Activated naive CD8-positive, alpha-beta T cell treated with anti-CD3 and anti-CD28 coated beads, Interleukin-2, amount 50 U/mL, for 24 hours (primary cell): Measurements from ENCODE around the gene CNIH1.
"Not testable (repeated sequence)": the region's sequence is repeated elsewhere in the genome, so short reads cannot be mapped to it uniquely, and the experiment has no call there.

Experiments used
- ATAC-seq: fragments of 150-1000 bp; cut with Tn5 transposase; one replicate; pipeline ENCODE4 v1.10.0; 2021
- DNase-seq: peaks from one replicate; pipeline ENCODE4 v3.0.0; 2021
- H3K27ac Mint-ChIP-seq: one replicate; pipeline ENCODE4 v1.8.0; 2021; ENCODE audit warnings: mild to moderate bottlenecking, mixed read lengths
- H3K27me3 Mint-ChIP-seq: one replicate; pipeline ENCODE4 v1.8.0; 2021; ENCODE audit warnings: mixed read lengths
- H3K36me3 Mint-ChIP-seq: one replicate; pipeline ENCODE4 v1.8.0; 2021; ENCODE audit warnings: low read depth, mixed read lengths
- H3K4me1 Mint-ChIP-seq: one replicate; pipeline ENCODE4 v1.8.0; 2021; ENCODE audit warnings: mixed read lengths
- H3K4me3 Mint-ChIP-seq: one replicate; pipeline ENCODE4 v1.8.0; 2021; ENCODE audit warnings: mild to moderate bottlenecking, moderate library complexity, mixed read lengths
- H3K9me3 Mint-ChIP-seq: one replicate; pipeline ENCODE4 v1.8.0; 2021; ENCODE audit warnings: mixed read lengths

The CNIH1 gene

DNA sequence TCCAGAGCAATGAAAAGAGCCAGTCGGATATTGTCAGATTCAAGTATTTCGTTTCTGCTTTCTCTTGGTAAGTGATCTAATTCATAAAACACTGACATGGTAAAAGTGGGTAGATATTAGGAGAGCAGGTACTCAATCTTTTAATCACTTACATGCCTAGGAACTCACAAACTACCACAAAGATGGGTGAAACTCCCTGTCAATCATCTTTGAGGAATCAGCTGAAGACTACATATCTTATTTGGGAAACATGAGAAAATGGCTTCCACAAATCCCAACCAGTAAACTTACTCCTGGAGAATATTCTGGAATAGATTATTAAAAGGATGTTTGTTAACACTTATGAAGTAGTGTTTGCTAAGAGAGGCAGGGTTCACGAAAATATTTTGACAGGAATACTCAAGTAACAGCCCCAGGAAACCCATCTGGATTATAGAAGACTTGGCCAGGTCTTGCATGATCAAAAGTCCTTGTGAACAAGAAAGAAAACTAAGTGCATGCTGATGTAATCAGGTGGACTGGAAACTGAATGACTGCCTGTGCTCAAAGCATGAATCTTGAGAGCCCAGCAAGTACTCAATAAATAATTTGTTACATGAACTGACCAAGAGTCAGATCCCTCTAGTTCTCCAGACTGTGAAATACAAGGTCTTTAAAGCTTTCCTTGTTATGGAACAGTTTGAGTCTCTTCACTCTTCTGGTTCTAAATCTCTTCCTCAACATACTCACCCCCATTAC lies 15.5 kb downstream of the CNIH1 start:
- DNase-seq (no peak), ATAC-seq (no peak)
- Mint-ChIP-seq H3K4me1 (peaks cover 46% of the 10 kb centered on the region), H3K9me3 (no peaks in the 10 kb centered on the region), H3K36me3 (peaks cover 50% of the 10 kb centered on the region), H3K4me3 (no peak overlapping the region), H3K27ac (peak overlapping the region; percentile 26), H3K27me3 (no peaks in the 10 kb centered on the region)

DNA sequence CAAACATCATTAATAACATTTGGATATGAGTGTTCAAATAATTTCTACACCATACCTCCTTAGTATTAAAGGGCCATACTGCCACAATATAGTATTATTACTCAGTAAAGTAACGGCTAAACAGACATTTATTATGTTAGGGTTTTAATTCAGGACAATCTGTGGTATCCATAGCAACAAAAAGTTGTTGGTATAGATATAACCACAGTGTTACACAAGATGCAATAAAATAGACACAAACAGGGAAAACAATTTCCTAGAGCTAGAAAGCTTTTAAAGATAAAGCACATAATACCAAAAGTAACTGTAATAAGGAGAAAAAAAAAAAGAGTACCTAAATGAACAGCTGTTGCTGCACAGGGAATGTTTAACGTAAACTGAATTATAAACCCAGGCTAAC lies 16.1 kb downstream of the CNIH1 start:
- H3K36me3 Mint-ChIP-seq = peaks cover 47% of the 10 kb centered on the region
- H3K4me1 Mint-ChIP-seq = peaks cover 42% of the 10 kb centered on the region
- no peak overlapping the region for H3K27ac Mint-ChIP-seq
- no peaks in the 10 kb centered on the region for H3K27me3 Mint-ChIP-seq
- DNase-seq (no peak), ATAC-seq (no peak)
- H3K4me3 Mint-ChIP-seq = no peak overlapping the region
- no peaks in the 10 kb centered on the region for H3K9me3 Mint-ChIP-seq

DNA sequence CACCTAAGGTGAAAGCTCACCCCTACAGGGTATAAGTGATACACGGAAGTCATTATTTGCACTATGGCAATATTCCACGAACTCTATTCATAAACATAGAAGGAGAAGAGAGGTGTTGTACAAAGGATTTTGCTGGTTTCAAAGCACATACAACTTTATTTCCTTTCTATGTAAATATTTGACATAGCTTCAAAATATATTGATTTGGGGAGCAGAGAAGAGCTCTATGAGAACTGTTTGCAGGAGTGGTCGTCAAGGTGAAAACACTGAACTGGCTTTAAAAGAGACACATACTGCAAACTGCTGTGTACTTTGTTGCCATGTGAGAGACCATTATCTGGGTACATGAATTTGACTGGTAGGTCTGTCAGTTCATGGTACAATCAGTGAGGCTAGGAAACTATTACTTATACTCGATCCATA lies 16.7 kb downstream of the CNIH1 start:
- peaks cover 42% of the 10 kb centered on the region for H3K36me3 Mint-ChIP-seq
- H3K27ac Mint-ChIP-seq = peak overlapping the region; percentile 40
- DNase-seq (no peak), ATAC-seq (no peak)
- H3K4me3 Mint-ChIP-seq = no peak overlapping the region
- H3K9me3 Mint-ChIP-seq = no peaks in the 10 kb centered on the region
- peaks cover 36% of the 10 kb centered on the region for H3K4me1 Mint-ChIP-seq
- no peaks in the 10 kb centered on the region for H3K27me3 Mint-ChIP-seq

DNA sequence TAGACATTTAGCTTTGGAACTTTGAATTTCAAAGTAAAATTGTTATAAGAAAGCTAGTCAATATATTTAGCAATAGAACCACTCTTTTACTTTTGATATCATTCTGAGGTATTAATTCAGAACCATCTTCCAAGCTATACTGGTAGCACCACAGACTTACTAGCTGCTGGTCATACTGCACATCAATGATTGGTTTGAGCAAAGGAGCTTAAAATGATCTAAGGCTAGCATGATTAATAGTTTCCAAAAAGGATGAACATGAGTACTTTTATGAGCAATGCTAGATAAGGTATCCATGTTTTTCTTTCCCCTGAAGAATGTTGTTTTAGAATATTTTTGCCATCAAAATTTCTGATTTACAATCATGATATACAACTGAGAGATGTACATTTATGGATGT lies 17.2 kb downstream of the CNIH1 start:
- Mint-ChIP-seq H3K27ac (peak overlapping the region; percentile 40), H3K36me3 (peaks cover 38% of the 10 kb centered on the region), H3K4me3 (no peak overlapping the region), H3K9me3 (no peaks in the 10 kb centered on the region), H3K4me1 (peaks cover 31% of the 10 kb centered on the region), H3K27me3 (no peaks in the 10 kb centered on the region)
- DNase-seq (no peak), ATAC-seq (peak; percentile 53)

DNA sequence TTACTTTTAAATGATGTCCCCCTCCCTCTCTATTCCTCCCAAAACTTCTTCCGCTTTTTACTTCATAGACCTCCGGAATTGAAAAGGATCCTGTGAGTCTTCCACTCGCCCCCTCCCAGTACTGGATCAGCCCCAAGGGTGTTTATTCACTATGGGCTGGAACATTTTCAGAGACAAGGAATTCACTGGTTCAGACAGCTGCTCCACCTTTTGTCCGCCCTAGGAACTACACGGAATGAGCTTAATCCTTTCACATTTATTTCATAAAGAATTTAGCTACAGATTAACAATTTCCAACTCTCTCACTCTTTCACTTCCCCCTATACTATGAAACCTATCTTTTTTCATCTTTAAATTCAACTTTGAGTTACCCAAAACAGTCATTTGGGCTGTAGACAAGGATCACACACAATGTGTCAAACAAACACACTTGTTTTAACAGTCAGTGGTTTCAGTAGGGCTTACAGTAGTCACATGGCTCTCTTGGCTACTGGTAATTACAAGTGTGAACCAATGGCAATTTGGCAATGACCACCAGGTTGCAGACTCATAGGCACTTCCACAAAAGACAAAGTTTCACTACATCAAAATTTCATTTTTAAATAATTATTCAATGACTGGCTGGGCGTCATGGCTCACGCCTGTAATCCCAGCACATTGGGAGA lies 20.6 kb downstream of the CNIH1 start:
- Mint-ChIP-seq H3K4me1 (peaks cover 19% of the 10 kb centered on the region), H3K9me3 (no peaks in the 10 kb centered on the region), H3K27ac (no peak overlapping the region), H3K27me3 (no peaks in the 10 kb centered on the region), H3K36me3 (peaks cover 26% of the 10 kb centered on the region), H3K4me3 (no peak overlapping the region)
- DNase-seq = no peak
- no peak for ATAC-seq

DNA sequence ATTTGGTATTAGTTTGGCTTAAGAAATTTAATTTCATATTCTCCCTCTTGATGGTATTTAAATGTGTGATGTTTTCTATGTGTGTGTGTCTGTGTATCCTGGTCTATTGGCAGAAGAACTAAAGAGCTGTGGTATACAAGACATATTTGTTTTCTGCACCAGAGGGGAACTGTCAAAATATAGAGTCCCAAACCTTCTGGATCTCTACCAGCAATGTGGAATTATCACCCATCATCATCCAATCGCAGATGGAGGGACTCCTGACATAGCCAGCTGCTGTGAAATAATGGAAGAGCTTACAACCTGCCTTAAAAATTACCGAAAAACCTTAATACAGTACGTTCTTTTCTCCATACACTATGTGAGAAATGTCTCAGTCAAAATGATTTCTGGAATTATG lies 29.8 kb downstream of the CNIH1 start:
- no peak overlapping the region for H3K27ac Mint-ChIP-seq
- H3K4me1 Mint-ChIP-seq = no peaks in the 10 kb centered on the region
- no peaks in the 10 kb centered on the region for H3K9me3 Mint-ChIP-seq
- ATAC-seq (no peak), DNase-seq (no peak)
- no peaks in the 10 kb centered on the region for H3K27me3 Mint-ChIP-seq
- no peak overlapping the region for H3K4me3 Mint-ChIP-seq
- peaks cover 23% of the 10 kb centered on the region for H3K36me3 Mint-ChIP-seq

DNA sequence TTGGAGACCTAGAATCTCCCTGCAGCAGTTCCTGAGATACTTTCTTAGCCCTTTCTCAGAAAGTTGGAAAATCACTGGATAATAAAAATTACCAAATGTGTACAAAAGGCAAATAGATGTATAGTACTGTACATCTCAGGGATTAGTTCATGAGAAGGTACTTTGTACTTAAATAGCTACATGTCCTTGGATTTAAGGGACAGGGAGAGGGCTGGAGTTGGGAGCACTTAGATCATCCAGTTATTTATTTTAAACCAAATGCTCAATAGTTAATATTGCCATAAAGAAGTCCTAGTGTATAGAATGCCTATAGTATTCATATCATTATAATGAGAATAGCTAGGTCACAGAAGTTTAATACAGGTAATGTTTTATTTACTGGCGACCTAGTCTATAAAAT lies 31.0 kb downstream of the CNIH1 start:
- Mint-ChIP-seq H3K36me3 (peaks cover 29% of the 10 kb centered on the region), H3K27ac (no peak overlapping the region), H3K27me3 (no peaks in the 10 kb centered on the region), H3K4me1 (no peaks in the 10 kb centered on the region), H3K9me3 (no peaks in the 10 kb centered on the region), H3K4me3 (no peak overlapping the region)
- ATAC-seq = no peak
- no peak for DNase-seq

DNA sequence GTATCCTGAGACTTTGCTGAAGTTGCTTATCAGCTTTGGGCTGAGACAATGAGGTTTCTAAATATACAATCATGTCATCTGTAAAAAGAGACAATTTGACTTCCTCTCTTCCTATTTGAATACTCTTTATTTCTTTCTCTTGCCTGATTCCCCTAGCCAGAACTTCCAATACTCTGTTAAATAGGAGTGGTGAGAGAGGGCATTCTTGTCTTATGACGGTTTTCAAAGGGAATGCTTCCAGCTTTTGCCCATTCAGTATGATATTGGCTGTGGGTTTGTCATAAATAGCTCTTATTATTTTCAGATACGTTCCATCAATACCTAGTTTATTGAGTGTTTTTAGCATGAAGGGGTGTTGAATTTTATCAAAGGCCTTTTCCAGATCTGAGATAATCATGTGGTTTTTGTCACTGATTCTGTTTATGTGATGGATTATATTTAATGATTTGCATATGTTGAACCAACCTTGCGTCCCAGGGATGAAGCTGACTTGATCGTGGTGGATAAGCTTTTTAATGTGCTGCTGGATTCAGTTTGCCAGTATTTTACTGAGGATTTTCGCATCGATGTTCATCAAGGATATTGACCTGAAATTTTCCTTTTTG lies 37.7 kb downstream of the CNIH1 start:
- not testable (repeated sequence) for H3K9me3 Mint-ChIP-seq, H3K27me3 Mint-ChIP-seq, DNase-seq, H3K4me1 Mint-ChIP-seq, H3K4me3 Mint-ChIP-seq, ATAC-seq, H3K27ac Mint-ChIP-seq
- H3K36me3 Mint-ChIP-seq = peaks cover 51% of the 10 kb centered on the region

DNA sequence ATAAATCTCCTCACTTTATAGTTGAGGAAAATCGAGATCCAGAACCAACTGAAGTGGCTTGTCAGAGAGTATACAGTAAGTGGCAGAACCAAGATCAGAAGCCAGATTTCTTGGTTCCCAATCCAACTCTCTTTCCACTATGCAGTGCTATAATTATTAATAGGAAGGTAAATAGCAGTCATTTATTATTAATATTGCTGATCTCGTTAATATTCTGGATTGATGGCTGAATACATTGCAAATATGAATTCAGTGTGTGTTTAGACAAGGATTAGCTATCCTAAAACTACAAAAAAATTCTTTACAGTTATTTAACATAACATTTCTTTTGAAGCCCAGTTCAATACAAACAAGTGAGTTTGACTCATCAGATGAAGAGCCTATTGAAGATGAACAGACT lies 41.6 kb downstream of the CNIH1 start:
- no peak overlapping the region for H3K27ac Mint-ChIP-seq
- H3K4me1 Mint-ChIP-seq = peaks cover 29% of the 10 kb centered on the region
- H3K36me3 Mint-ChIP-seq = peaks cover 25% of the 10 kb centered on the region
- no peak overlapping the region for H3K4me3 Mint-ChIP-seq
- ATAC-seq = no peak
- no peaks in the 10 kb centered on the region for H3K9me3 Mint-ChIP-seq
- no peak for DNase-seq
- H3K27me3 Mint-ChIP-seq = peaks cover 2% of the 10 kb centered on the region

DNA sequence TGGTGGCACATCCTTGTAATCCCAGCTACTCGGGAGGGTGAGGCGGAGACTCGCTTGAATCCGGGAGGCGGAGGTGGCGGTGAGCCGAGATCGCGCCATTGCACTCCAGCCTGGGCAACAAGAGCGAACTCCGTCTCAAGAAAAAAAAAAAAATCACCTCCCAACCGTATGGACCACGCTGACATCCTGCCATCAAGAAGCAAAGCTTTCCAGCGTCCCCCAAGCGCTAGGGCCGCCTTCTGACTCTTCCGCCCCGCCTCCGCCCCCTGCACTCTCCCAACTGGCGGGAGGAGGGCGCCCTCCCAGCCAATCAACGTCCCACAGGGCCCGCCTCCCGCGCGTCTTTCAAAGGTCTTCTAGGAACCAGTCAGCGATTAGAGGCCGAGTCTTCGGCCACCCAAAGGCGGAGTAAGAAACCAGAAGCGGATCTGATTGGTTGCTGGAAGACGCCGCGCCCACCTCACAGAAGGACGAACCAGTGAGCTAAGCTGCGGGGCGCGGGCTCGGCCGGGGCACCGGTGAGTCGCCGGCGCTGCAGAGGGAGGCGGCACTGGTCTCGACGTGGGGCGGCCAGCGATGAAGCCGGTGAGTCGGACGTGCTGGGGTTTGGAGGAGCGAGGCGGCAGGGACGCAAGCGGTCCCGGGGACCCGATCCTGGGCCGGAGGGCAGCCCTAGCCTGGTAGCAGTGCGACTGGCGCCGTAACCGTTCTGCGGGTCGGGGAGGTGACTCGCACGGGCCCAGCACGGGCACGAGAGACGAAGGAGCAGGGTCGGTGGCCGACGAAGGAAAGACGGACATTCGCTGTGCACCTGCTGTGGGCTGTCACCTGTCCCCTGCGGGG lies 44.5 kb downstream of the CNIH1 start, which contains the start of gene CDKN3:
Gene CDKN3 (plus strand): TSS at position 515 of the 843 bp plus-strand sequence. CDS start 62 bp downstream, at position 577.
- peak within 1 kb of the TSS; percentile 84 for H3K4me3 Mint-ChIP-seq
- H3K9me3 Mint-ChIP-seq = no peaks in the 10 kb centered on the region
- H3K4me1 Mint-ChIP-seq = peaks cover 29% of the 10 kb centered on the region
- peaks cover 2% of the 10 kb centered on the region for H3K27me3 Mint-ChIP-seq
- ATAC-seq (peak; percentile 95), DNase-seq (peak; percentile 95)
- peaks cover 7% of the 10 kb centered on the region for H3K36me3 Mint-ChIP-seq
- H3K27ac Mint-ChIP-seq = peak within 1 kb of the TSS; percentile 87

DNA sequence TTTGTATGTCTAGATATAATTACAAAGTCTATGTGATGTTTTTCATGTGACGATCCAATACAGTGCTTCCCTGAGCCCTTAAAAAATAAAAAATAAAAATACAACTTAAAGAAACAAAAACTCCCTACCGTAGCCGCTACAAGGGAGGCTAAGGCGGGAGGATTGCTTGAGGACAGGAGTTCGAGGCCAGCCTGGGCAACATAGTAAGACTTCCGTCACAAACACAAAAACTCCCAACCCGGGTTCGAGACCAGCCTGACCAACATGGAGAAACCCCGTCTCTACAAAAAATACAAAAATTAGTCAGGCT lies 45.0 kb downstream of the CNIH1 start:
- peak overlapping the region; percentile 84 for H3K4me3 Mint-ChIP-seq
- H3K36me3 Mint-ChIP-seq = peaks cover 4% of the 10 kb centered on the region
- no peaks in the 10 kb centered on the region for H3K9me3 Mint-ChIP-seq
- ATAC-seq (no peak), DNase-seq (no peak)
- peaks cover 29% of the 10 kb centered on the region for H3K4me1 Mint-ChIP-seq
- H3K27ac Mint-ChIP-seq = peak overlapping the region; percentile 87
- peaks cover 2% of the 10 kb centered on the region for H3K27me3 Mint-ChIP-seq

DNA sequence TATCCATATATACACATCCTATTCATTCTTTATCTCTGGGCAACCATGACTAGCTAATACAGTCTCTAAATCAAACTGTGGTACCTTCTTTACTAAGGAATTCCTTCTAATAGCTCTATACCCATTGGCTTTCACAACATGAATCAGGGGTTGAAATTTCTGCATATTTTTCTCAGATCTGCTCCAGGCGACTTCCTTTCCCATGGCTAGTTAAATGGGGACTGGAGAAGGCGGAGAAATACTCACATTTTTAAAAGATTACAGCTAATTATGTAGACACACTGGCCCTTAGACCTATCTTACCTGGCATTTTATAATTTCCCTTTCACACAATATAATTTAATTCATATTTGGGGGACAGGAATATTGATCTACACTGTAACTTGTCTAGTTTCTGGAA lies 45.5 kb downstream of the CNIH1 start:
- H3K27me3 Mint-ChIP-seq = peaks cover 2% of the 10 kb centered on the region
- peak overlapping the region; percentile 28 for H3K4me3 Mint-ChIP-seq
- no peaks in the 10 kb centered on the region for H3K9me3 Mint-ChIP-seq
- DNase-seq = no peak
- H3K4me1 Mint-ChIP-seq = peaks cover 29% of the 10 kb centered on the region
- H3K36me3 Mint-ChIP-seq = peaks cover 2% of the 10 kb centered on the region
- ATAC-seq = no peak
- no peak overlapping the region for H3K27ac Mint-ChIP-seq

DNA sequence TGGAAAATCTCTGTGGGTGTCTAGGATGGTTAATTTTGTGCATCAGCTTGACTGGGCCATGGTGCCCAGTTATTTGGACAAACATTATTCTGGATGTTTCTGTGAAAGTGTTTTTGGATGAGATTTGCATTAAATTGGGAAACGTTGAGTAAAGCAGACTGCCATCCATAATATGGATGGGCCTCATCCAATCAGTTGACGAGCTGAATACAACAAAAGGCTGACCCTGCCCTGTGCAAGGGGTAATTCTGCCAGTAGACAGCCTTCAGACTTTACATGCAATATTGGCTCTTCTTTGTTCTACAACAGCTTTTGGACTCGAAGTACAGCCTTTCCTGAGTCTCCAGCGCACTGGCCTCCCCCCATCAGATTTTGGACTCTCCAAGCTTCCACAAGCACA lies 45.9 kb downstream of the CNIH1 start:
- Mint-ChIP-seq H3K27me3 (peaks cover 2% of the 10 kb centered on the region), H3K4me1 (peaks cover 29% of the 10 kb centered on the region), H3K27ac (no peak overlapping the region), H3K9me3 (no peaks in the 10 kb centered on the region), H3K4me3 (no peak overlapping the region), H3K36me3 (peaks cover 2% of the 10 kb centered on the region)
- DNase-seq (no peak), ATAC-seq (no peak)

DNA sequence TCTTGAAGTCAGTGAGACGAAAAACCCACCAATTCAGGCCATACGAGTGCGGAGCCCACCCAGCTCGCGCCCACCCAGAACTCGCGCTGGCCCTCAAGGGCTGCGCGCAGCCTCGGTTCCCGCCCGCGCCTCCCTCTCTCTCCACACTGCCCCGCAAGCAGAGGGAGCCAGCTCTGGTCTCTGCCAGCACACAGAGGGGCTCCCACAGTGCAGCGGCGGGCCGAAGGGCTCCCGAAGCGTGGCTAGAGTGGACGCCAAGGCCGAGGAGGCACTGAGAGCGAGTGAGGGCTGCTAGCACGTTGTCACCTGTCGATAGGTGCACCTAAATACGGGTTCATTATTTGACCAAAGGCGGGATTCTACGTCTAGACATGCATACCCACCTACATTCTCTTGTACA lies 46.6 kb downstream of the CNIH1 start:
- H3K27ac Mint-ChIP-seq = no peak overlapping the region
- ATAC-seq = no peak

More for the DNA sequence above, 46.6 kb downstream of the CNIH1 start:
- Mint-ChIP-seq H3K36me3 (no peaks in the 10 kb centered on the region), H3K4me3 (no peak overlapping the region), H3K27me3 (peaks cover 2% of the 10 kb centered on the region), H3K4me1 (peaks cover 29% of the 10 kb centered on the region), H3K9me3 (no peaks in the 10 kb centered on the region)
- DNase-seq = no peak
